COLO668 (cell line): ENCODE data around the gene MARK2.

Experiments used
- DNase-seq: peaks from one replicate; lab custom pipeline; 2025; ENCODE audit not compliant: unreplicated experiment; lab: John Stamatoyannopoulos, UW

MARK2 gene

GRCh38 chr11:63829823-63830489 is 9.0 kb upstream of the MARK2 start:
- peak; percentile 24 for DNase-seq

- DNase-seq, result no peak
Measured at GRCh38 chr11:63831326-63831725, 7.6 kb upstream of the MARK2 start.

GRCh38 chr11:63832336-63832735 is 6.6 kb upstream of the MARK2 start:
- DNase-seq, result no peak

GRCh38 chr11:63833048-63833447 is 5.9 kb upstream of the MARK2 start:
- no peak for DNase-seq

- DNase-seq, result no peak
Measured at GRCh38 chr11:63834535-63835157, 4.3 kb upstream of the MARK2 start.

GRCh38 chr11:63835158-63835545 is 3.8 kb upstream of the MARK2 start:
- DNase-seq, result no peak

- DNase-seq, result peak; percentile 76
Measured at GRCh38 chr11:63837027-63837688, 1.8 kb upstream of the MARK2 start.

- DNase-seq, result peak; percentile 15
Measured at GRCh38 chr11:63837739-63838138, 1.2 kb upstream of the MARK2 start.

GRCh38 chr11:63838150-63838677 is 696 bp upstream of the MARK2 start:
- DNase-seq, result peak; percentile 60

- DNase-seq, result peak; percentile 40
Measured at GRCh38 chr11:63839508-63840355, 822 bp downstream of the MARK2 start.

GRCh38 chr11:63840356-63841060 is 1.6 kb downstream of the MARK2 start:
- DNase-seq, result no peak

- DNase-seq, result peak; percentile 11
Measured at GRCh38 chr11:63841554-63841953, 2.6 kb downstream of the MARK2 start.

- DNase-seq, result no peak
Measured at GRCh38 chr11:63843041-63843440, 4.1 kb downstream of the MARK2 start.

GRCh38 chr11:63844836-63845235 is 5.9 kb downstream of the MARK2 start:
- no peak for DNase-seq

- DNase-seq, result no peak
Measured at GRCh38 chr11:63845303-63845702, 6.4 kb downstream of the MARK2 start.

- DNase-seq, result no peak
Measured at GRCh38 chr11:63845911-63846310, 7.0 kb downstream of the MARK2 start.

GRCh38 chr11:63846897-63847296 is 8.0 kb downstream of the MARK2 start:
- no peak for DNase-seq

GRCh38 chr11:63847363-63847762 is 8.5 kb downstream of the MARK2 start:
- DNase-seq, result no peak

GRCh38 chr11:63849691-63850090 is 10.8 kb downstream of the MARK2 start:
- no peak for DNase-seq

GRCh38 chr11:63850920-63851319 is 12.0 kb downstream of the MARK2 start:
- no peak for DNase-seq

- DNase-seq, result no peak
Measured at GRCh38 chr11:63851364-63851763, 12.5 kb downstream of the MARK2 start.
